Body of pancreas (tissue), 4 donors: ENCODE results near the gene BLM. TPM values are rescaled to one million over a fixed set of nuclear protein-coding genes. Genes with fewer than 3 reads are reported as not detected.
A peak's percentile ranks its signal among the peaks of the same experiment; 100 is the strongest.

Source experiments
- ATAC-seq: fragments of 150-250 bp; one replicate; pipeline ENCODE4 v1.9.1; 2016
- DNase-seq, 4 donors: peaks; one replicate each; pipeline ENCODE4 v3.0.0-alpha.2; 2019
- H3K27ac ChIP-seq, 4 donors: fragments of 200-600 bp; sonication (generic); 1 replicate in 3 of 4; 2 replicates in 1 of 4; pipeline versions ENCODE4 v1.5.1 to v1.6.1; 2016 to 2019; ENCODE audit warnings: mild to moderate bottlenecking in 1 of 4, mixed read lengths in 1 of 4, moderate library complexity in 1 of 4
- H3K27me3 ChIP-seq, 2 donors: fragments of 200-600 bp; sonication (generic); one replicate each; pipeline ENCODE4 v1.6.0; 2016; ENCODE audit warnings: mild to moderate bottlenecking in 1 of 2
- H3K36me3 ChIP-seq, 2 donors: fragments of 200-600 bp; sonication (generic); replicated peaks in 1 of 2; 2 replicates each; pipeline ENCODE4 v1.5.1; 2016; ENCODE audit warnings: low read depth in 2 of 2; ENCODE audit not compliant: insufficient read depth in 1 of 2
- H3K4me1 ChIP-seq: fragments of 200-600 bp; sonication (generic); one replicate; pipeline ENCODE4 v1.6.0; 2016
- H3K4me3 ChIP-seq, 2 donors: fragments of 200-600 bp; sonication (generic); 1 replicate in 1 of 2; 2 replicates in 1 of 2; pipeline ENCODE4 v1.5.1; 2016 to 2019
- H3K9me3 ChIP-seq, 3 donors: fragments of 200-600 bp; sonication (generic); 1 replicate in 2 of 3; 2 replicates in 1 of 3; pipeline ENCODE4 v1.5.1; 2016
- POLR2A ChIP-seq, 3 donors: fragments of 450-650 bp; IDR thresholded peaks; one replicate each; pipeline ENCODE4 v1.6.1; 2016; ENCODE audit warnings: antibody characterized with exemption in 3 of 3, mild to moderate bottlenecking in 2 of 3
- WGBS, 2 donors: methylation state at CpG; one replicate each; pipeline ENCODE4 v1.1.5; 2017; 5-methylcytosine and 5-hydroxymethylcytosine counted together
- intact Hi-C: fragments of 100-400 bp; cut with DNase I; formaldehyde crosslinking; loops from one replicate; pipeline ENCODE4 v1.15.1; 2023
- total RNA-seq, 2 donors: library from RNA; depleted of rRNA; stranded (reverse); fragments of >200 nt; gene quantifications; one replicate each; pipeline ENCODE4 v1.1.0, GENCODE V29; 2016
- TF ChIP-seq, protein P1 (sequence below), 7 experiments: fragments of 450-650 bp in 4 of 7; fragments of 200-600 bp in 3 of 7; sonication (generic) in 3 of 7; IDR thresholded peaks; one replicate each; pipeline ENCODE4 v1.5.1; 2016 to 2019; ENCODE audit warnings: antibody characterized with exemption in 7 of 7

Gene BLM
- total RNA-seq, 2 donors from 2014 or later, result 0.26 to 1.3 TPM

DNA sequence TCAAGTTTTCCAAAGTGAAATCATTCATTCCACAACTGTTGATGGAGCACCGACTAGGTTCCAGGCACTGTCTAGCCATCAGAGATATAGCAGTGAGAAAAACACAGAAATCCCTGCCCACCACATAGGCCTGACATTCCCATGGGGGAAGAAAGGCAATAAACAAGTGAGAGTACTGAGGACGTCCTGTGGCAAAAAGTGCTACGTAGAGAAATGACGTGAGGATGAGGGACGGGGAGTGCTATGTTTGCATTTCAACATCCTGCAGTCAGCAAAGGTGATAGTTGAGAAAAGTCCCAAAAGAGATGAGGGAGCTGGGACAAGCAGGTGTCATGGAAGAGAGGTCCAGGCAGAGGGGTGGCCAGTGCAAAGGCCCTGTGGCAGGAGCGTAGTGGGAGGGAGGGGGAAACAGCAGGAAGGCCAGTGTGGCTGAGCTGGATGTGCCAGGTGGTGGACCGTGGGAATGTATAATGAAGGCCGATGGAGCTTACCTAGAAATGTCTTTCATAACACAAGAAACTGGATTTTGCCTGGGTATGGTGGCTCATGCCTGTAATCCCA lies 140.8 kb downstream of the BLM start:
- Histone ChIP-seq H3K27ac (no peak overlapping the region), H3K4me3 (no peak overlapping the region), H3K4me1 (peaks cover 31% of the 10 kb centered on the region), H3K36me3 (no peaks in the 10 kb centered on the region), H3K27me3 (no peaks in the 10 kb centered on the region), H3K9me3 (no peaks in the 10 kb centered on the region)
- no peak for DNase-seq
- no peak for ATAC-seq
- intact Hi-C loops, result no loop called here
- TF ChIP-seq, protein P1, sequence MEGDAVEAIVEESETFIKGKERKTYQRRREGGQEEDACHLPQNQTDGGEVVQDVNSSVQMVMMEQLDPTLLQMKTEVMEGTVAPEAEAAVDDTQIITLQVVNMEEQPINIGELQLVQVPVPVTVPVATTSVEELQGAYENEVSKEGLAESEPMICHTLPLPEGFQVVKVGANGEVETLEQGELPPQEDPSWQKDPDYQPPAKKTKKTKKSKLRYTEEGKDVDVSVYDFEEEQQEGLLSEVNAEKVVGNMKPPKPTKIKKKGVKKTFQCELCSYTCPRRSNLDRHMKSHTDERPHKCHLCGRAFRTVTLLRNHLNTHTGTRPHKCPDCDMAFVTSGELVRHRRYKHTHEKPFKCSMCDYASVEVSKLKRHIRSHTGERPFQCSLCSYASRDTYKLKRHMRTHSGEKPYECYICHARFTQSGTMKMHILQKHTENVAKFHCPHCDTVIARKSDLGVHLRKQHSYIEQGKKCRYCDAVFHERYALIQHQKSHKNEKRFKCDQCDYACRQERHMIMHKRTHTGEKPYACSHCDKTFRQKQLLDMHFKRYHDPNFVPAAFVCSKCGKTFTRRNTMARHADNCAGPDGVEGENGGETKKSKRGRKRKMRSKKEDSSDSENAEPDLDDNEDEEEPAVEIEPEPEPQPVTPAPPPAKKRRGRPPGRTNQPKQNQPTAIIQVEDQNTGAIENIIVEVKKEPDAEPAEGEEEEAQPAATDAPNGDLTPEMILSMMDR (IDR thresholded peaks at IDR 0.05), result no peak
- no peak for TF ChIP-seq POLR2A (IDR thresholded peaks at IDR 0.05)
- 74 to 78% methylated on average over 8 of the region's 8 CpGs for WGBS, 2 donors

DNA sequence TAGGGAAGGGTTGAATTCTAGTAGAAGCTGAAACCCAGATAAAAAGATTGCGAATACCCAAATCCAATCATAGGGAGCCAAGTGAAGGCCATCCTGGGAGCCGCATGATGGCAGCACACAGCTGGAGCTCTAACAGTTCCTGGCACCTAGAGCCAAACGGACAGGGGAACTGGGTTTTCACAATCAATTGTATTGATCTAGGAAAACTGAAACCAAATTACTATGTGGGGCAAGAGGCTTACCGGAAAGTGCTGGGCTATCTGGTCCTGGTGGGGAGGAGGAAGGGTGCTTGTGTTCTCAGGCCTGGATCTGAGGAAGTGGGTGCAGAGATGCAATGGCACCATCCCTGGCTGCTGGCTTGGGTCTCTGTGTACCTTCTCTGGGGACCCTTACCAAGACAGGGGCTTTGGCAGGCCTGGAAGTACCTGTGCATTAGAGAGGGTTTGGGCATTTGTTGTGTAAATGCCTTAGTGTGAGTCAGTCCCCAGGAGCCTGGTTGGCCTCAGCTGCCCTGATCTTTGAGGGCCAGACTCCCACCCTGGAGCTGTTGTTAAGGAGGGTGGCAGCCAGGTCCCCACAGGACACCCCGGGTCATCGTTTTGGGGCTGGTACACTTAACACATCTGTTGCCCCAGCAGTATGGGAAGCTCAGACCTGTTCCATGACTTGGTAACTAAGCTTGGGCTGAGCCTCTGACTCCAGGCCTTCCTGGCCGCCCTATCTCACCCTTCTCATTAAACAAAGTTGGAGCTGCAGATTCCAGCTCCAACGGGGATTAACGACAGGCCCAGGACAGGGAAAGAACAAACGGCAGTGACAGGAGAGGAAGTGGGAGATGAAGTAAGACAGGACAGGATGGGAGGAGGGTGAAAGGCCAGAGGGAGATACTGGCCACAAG lies 142.3 kb downstream of the BLM start:
- Histone ChIP-seq H3K4me1 (peaks cover 37% of the 10 kb centered on the region), H3K27ac (peak overlapping the region; percentile 65 to 75 (median 69)), H3K4me3 (no peak overlapping the region), H3K36me3 (no peaks in the 10 kb centered on the region), H3K27me3 (no peaks in the 10 kb centered on the region), H3K9me3 (no peaks in the 10 kb centered on the region)
- intact Hi-C loops, result no loop called here
- 22 to 28% methylated on average over 10 of the region's 10 CpGs for WGBS, 2 donors
- TF ChIP-seq, protein P1 (IDR thresholded peaks at IDR 0.05), result peak; percentile 18 to 73 (median 68)
- TF ChIP-seq POLR2A (IDR thresholded peaks at IDR 0.05), result no peak
- peak; percentile 69 to 80 (median 78) for DNase-seq
- ATAC-seq, result peak; percentile 69

DNA sequence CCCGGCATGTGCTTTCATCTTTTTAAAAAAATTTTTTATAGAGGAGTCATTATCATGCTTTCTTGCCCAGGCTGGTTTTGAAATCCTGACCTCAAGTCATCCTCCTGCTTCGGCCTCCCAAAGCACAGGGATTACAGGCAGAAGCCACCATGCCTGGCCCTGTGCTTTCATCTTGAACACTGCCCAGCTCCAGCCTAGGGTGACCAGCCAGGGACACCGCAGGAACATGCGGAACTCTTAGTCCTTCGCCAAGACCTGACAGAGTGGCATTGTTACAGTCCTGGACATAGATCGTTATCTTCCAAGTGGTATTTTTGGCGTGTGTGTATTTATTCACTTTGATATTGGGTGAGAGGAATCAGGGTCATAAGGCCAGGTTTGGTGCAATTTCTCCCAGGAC lies 143.3 kb downstream of the BLM start:
- ATAC-seq (peak; percentile 79), DNase-seq (peak; percentile 61 to 75 (median 70))
- H3K9me3 ChIP-seq, result no peaks in the 10 kb centered on the region
- intact Hi-C loops, result no loop called here
- H3K4me3 ChIP-seq, result no peak overlapping the region
- no peaks in the 10 kb centered on the region for H3K36me3 ChIP-seq
- WGBS, 2 donors, result 34 to 48% methylated on average over 7 of the region's 7 CpGs
- H3K27ac ChIP-seq, result peak overlapping the region; percentile 68 to 75 (median 72)
- H3K4me1 ChIP-seq, result peaks cover 37% of the 10 kb centered on the region
- TF ChIP-seq, protein P1 (IDR thresholded peaks at IDR 0.05), result no peak
- no peak for TF ChIP-seq POLR2A (IDR thresholded peaks at IDR 0.05)
- H3K27me3 ChIP-seq, result no peaks in the 10 kb centered on the region

DNA sequence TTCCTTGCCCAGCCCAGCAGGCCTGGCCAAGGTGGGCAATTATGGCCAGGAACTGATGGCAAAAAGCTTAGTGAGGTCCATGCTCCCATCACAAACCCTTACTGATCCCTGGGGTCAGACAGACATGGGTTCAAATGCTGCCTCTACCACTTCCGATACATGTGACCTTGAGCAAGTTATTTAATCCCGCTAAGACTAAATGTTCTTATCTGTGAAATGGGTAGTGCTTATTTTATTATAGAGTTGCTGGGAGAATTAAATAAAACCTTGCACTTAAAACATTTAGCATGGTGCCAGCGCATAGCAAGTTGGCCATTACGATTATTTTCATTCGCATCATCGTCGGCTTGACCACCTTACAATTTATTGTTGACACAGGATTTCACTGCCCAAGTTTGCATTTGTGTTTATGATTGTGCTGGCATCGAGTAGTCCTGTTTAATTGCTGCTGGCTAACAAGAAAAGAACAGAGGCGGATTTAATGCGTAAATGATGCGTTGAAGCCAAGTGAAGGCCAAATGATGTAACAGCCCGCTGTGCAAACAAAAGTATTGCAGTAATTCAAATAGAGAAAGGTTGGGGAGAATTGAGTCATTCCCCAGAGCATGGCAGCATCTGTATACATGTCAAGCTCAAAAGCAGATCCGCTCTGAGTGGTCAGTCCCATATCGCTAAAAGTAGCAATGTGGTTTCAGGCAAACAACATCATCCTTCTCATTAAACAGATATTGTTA lies 144.0 kb downstream of the BLM start:
- intact Hi-C loops, result no loop called here
- no peaks in the 10 kb centered on the region for H3K27me3 ChIP-seq
- peaks cover 38% of the 10 kb centered on the region for H3K4me1 ChIP-seq
- 62 to 64% methylated on average over 14 of the region's 14 CpGs for WGBS, 2 donors
- H3K36me3 ChIP-seq, result no peaks in the 10 kb centered on the region
- H3K9me3 ChIP-seq, result no peaks in the 10 kb centered on the region
- peak overlapping the region; percentile 68 to 75 (median 72) for H3K27ac ChIP-seq
- no peak for TF ChIP-seq POLR2A (IDR thresholded peaks at IDR 0.05)
- TF ChIP-seq, protein P1 (IDR thresholded peaks at IDR 0.05), result no peak
- ATAC-seq (peak; percentile 41), DNase-seq (peak in 3 of 4 donors; percentile 51 to 73 (median 71))
- H3K4me3 ChIP-seq, result no peak overlapping the region
